22Rv1 (cell line): ENCODE data around the gene ERFE.

Experiments used
- CTCF ChIP-seq: fragments of 450-650 bp; IDR thresholded peaks from 2 replicates; pipeline ENCODE4 v1.5.1; 2017; ENCODE audit warnings: mild to moderate bottlenecking
- ZFX ChIP-seq: fragments of 450-650 bp; IDR thresholded peaks from 2 replicates; pipeline ENCODE4 v1.6.1; 2017; ENCODE audit warnings: antibody characterized with exemption, borderline replicate concordance

GRCh38 chr2:238159071-238159539 lies 335 bp downstream of the ERFE start:
- TF ChIP-seq CTCF, result peak; percentile 58
- no peak for TF ChIP-seq ZFX
